ENCODE results near the gene ENTPD5. TPM values are rescaled to one million over a fixed set of nuclear protein-coding genes. Genes with fewer than 3 reads are reported as not detected.
"Not testable (repeated sequence)": the region's sequence is repeated elsewhere in the genome, so short reads cannot be mapped to it uniquely, and the experiment has no call there.

ENTPD5 gene
- total RNA-seq, 1 experiment from 2014 or later: 11.4 TPM

DNA sequence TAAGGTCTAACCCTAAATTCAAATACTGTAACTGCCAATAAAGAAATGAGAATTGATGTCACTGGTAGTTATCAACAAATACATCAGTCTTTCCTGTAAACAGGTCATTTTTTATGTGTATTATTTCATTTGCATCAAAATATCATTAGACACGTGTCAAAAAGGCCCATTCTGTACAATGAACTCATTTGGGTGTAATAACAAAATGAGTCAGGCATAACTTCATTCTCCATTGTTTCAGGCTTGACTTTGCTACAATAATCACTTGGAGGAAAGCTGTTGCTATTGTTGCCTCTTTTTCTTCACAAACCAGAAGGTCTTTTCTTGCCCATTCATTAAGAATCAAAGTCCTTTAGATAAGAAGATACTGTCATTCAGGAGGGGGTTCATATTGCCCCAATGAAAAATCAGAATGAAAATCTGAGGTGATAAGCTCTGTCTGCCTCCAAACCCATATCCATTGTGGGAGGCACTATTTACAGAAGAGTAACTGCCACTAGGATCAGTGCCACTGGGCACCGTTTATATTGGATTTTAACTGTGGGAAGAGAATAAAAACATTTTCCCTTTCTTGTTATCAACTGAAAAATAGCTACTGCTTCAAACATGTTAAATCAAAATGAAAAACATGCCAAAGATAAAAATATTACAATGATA, 10.1 kb downstream of the ENTPD5 start:
- DNase-seq (ENCODE audit: low spot score): no peak

DNA sequence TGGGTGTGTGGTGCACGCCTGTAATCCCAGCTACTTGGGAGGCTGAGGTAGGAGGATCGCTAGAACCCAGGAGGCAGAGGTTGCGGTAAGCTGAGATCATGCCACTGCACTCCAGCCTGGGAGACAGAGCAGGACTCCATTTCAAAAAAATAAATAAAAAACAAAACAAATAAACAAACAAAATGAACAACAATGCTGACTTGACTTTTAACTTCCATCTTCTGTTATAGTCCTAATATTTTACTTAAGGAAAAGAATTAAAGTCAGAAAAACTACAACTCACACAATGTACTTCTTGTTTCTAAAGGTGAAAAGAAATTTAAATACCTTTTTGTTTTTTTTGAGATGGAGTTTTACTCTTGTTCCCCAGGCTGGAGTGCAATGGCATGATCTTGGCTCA, 13.4 kb downstream of the ENTPD5 start:
- DNase-seq (ENCODE audit: low spot score): not testable (repeated sequence)

GRCh38 chr14:73998726-73999125, 20.4 kb downstream of the ENTPD5 start:
- no peak for DNase-seq (ENCODE audit: low spot score)

GRCh38 chr14:73997944-73998447, 21.1 kb downstream of the ENTPD5 start:
- peak; percentile 19 for DNase-seq (ENCODE audit: low spot score)

GRCh38 chr14:73997108-73997943, 21.8 kb downstream of the ENTPD5 start:
- DNase-seq (ENCODE audit: low spot score): peak; percentile 44

GRCh38 chr14:73996731-73997107, 22.4 kb downstream of the ENTPD5 start:
- DNase-seq (ENCODE audit: low spot score): peak; percentile 15

GRCh38 chr14:73995977-73996378, 23.1 kb downstream of the ENTPD5 start:
- peak; percentile 37 for DNase-seq (ENCODE audit: low spot score)

- not testable (repeated sequence) for DNase-seq (ENCODE audit: low spot score)
These were observed 24.2 kb downstream of the ENTPD5 start for GRCh38 chr14:73994926-73995325.

- DNase-seq (ENCODE audit: low spot score): no peak
These were observed 28.0 kb downstream of the ENTPD5 start for GRCh38 chr14:73991092-73991491.

- not testable (repeated sequence) for DNase-seq (ENCODE audit: low spot score)
These were observed 30.4 kb downstream of the ENTPD5 start for GRCh38 chr14:73988656-73989055.

GRCh38 chr14:73988065-73988464, 31.0 kb downstream of the ENTPD5 start:
- no peak for DNase-seq (ENCODE audit: low spot score)

DNA sequence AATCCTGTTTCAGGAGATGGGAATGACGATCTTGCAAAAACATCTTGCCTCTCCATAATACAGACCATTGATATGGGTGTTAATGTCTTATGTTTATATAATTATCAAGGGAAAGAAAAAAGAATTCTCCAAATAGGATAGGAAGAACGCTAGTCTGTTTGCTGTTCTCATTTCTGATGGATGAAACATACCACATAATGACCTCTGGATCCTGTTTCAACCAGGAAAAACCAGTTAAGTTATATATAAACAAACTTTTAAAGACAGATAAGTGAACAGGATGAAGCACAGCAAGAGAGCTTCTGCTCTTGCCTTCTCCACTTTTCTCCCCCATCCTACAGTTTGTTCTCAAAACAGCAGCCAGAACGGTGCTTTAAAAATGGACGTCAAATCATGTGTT, 41.2 kb downstream of the ENTPD5 start:
- peak; percentile 18 for DNase-seq (ENCODE audit: low spot score)

- DNase-seq (ENCODE audit: low spot score): no peak
These were observed 43.0 kb downstream of the ENTPD5 start for GRCh38 chr14:73976125-73976524.

GRCh38 chr14:73973497-73973896, 45.6 kb downstream of the ENTPD5 start:
- DNase-seq (ENCODE audit: low spot score): no peak

- no peak for DNase-seq (ENCODE audit: low spot score)
These were observed 50.2 kb downstream of the ENTPD5 start for GRCh38 chr14:73968885-73969284.

- no peak for DNase-seq (ENCODE audit: low spot score)
These were observed 53.9 kb downstream of the ENTPD5 start for GRCh38 chr14:73965216-73965615.

DNA sequence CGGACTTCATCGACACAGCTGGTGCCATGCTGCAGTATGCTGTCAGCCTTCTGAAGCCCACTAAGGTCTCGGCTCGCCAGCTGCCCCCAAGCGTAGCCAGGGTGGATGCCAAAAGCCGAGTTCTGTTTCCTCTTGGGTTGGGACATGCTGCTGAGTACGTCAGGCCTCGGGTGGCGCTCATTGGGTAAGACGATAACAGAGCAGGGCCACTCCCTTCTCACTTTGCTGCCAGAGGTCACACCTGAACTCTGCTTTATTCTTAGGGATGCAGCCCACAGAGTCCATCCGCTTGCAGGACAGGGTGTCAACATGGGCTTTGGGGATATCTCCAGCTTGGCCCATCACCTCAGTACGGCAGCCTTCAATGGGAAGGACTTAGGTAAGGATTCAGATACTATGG, 57.9 kb downstream of the ENTPD5 start:
- DNase-seq (ENCODE audit: low spot score): no peak

DNA sequence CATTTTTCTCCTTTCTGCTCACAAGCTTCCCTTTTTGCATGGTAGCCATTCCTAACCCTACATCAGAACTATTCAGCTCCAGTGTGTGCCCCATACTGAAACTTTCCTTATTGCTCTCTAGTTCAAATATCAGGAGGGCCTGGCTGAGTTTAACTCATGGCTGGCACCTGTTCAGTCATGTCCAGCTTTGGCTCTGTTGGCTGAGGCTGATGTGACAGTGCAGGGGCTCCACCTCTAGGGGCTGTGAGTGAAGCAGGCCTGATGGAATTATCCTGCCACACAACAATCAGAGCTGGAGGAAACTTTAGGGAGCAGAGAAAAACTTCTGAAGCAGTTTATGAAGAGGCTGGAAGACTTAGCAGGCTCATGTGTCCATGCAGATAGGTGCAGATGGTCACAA, 60.5 kb downstream of the ENTPD5 start:
- DNase-seq (ENCODE audit: low spot score): no peak

- no peak for DNase-seq (ENCODE audit: low spot score)
These were observed 63.4 kb downstream of the ENTPD5 start for GRCh38 chr14:73955674-73956073.

- no peak for DNase-seq (ENCODE audit: low spot score)
These were observed 65.4 kb downstream of the ENTPD5 start for GRCh38 chr14:73953731-73954130.

DNA sequence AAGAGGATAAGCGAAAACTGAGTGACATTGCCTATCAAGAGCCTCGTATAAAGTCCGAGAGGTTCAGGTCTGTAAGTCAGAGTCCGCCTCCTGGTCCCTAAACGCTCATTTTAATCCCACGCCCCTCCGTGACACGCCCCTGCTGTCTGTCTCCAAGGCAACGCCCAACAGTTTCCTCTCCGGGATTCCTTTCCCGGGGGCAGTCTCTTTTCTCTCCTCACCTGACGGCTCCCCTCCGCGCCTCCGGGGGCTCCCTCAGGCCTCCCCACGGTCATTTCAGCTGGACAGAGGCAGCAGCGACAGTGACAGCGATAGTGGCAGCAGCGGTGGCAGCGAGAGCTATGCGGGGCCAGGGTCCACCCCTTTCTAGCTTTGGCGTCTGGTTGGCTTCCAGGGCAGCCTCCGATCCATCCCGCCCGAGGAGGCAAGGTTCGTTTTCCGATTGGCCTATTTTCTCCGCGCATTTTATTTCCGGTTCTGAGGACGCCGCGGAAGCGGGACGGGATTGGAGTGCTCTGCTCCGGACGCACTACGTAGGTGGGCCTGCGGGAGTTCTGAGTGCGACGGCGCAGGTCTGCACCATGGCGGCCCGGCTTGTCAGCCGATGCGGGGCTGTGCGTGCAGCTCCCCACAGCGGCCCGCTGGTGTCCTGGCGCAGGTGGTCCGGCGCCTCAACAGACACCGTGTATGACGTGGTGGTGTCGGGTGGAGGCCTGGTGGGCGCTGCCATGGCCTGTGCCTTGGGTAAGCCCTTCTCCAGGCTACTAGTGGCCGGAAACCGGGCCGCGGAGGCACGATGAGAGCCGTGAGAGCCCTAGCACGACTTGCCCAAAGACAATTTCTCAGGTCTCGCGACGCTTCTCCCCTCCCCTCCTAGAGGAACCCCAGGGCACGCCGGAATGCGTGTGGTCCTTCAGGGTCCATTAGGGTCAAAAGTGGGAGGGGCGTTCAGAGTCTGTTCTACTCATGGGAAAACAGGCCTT, 69.0 kb downstream of the ENTPD5 start, which contains the start of the genes COQ6 and FAM161B:
Gene COQ6 (plus strand): TSS at position 551 of the 983 bp plus-strand sequence. CDS start 31 bp downstream, at position 582.
Gene FAM161B (minus strand): TSS at position 343 of the 983 bp plus-strand sequence. CDS start 68 bp downstream, at position 275.
- peak; percentile 94 for DNase-seq (ENCODE audit: low spot score)

Measured in HT-29 (cell line).